Measurements from ENCODE around the gene THBS2.
A peak's percentile ranks its signal among the peaks of the same experiment; 100 is the strongest.

THBS2 gene

GRCh38 chr6:169211881-169212280 lies 41.8 kb downstream of the THBS2 start:
- no peaks in the 10 kb centered on the region for H3F3A ChIP-seq (ENCODE audit: insufficient read depth, low read length)
- peak overlapping the region; percentile 83 for H2AFZ ChIP-seq (ENCODE audit: low read length)
- H3K9ac ChIP-seq (ENCODE audit: low read length): no peak overlapping the region
- TF ChIP-seq EZH2 (IDR thresholded peaks at IDR 0.05; ENCODE audit: borderline replicate concordance, low read length) (no peak), CTCF (IDR thresholded peaks at IDR 0.05; ENCODE audit: low read length) (no peak)
- no peaks in the 10 kb centered on the region; the same call in 1 of the 2 replicates for H3K27me3 ChIP-seq (ENCODE audit: insufficient read depth, low read length)
- no peak overlapping the region for H3K27ac ChIP-seq (ENCODE audit: low read depth, low read length, poor library complexity, severe bottlenecking)
- H4K20me1 ChIP-seq (ENCODE audit: insufficient read depth, low read length): no peaks in the 10 kb centered on the region
- H3K9me3 ChIP-seq (ENCODE audit: low read length): peaks cover 10% of the 10 kb centered on the region
- no peaks in the 10 kb centered on the region for H3K9me2 ChIP-seq (ENCODE audit: low read depth, low read length)
- H3K4me3 ChIP-seq (ENCODE audit: low read depth, low read length, poor library complexity, severe bottlenecking): no peak overlapping the region
- H3K79me2 ChIP-seq (ENCODE audit: insufficient read depth, low read length): no peaks in the 10 kb centered on the region
- peaks cover 7% of the 10 kb centered on the region; the same call in 1 of the 2 replicates for H3K36me3 ChIP-seq (ENCODE audit: insufficient read depth, low read length)
- H3K4me2 ChIP-seq (ENCODE audit: low read length): no peak overlapping the region
- peaks cover 15% of the 10 kb centered on the region for H3K4me1 ChIP-seq (ENCODE audit: insufficient read depth, low read length, severe bottlenecking)

GRCh38 chr6:169210611-169211010 lies 43.0 kb downstream of the THBS2 start:
- Histone ChIP-seq H3K79me2 (ENCODE audit: insufficient read depth, low read length) (no peaks in the 10 kb centered on the region), H3K4me2 (ENCODE audit: low read length) (no peak overlapping the region), H3K9me3 (ENCODE audit: low read length) (peaks cover 10% of the 10 kb centered on the region), H4K20me1 (ENCODE audit: insufficient read depth, low read length) (no peaks in the 10 kb centered on the region), H3K4me1 (ENCODE audit: insufficient read depth, low read length, severe bottlenecking) (peaks cover 15% of the 10 kb centered on the region), H3K9me2 (ENCODE audit: low read depth, low read length) (no peaks in the 10 kb centered on the region), H3F3A (ENCODE audit: insufficient read depth, low read length) (no peaks in the 10 kb centered on the region), H3K9ac (ENCODE audit: low read length) (no peak overlapping the region), H2AFZ (ENCODE audit: low read length) (no peak overlapping the region), H3K36me3 (ENCODE audit: insufficient read depth, low read length) (peaks cover 2% of the 10 kb centered on the region; the same call in 1 of the 2 replicates), H3K4me3 (ENCODE audit: low read depth, low read length, poor library complexity, severe bottlenecking) (no peak overlapping the region), H3K27ac (ENCODE audit: low read depth, low read length, poor library complexity, severe bottlenecking) (no peak overlapping the region), H3K27me3 (ENCODE audit: insufficient read depth, low read length) (no peaks in the 10 kb centered on the region; the same call in 1 of the 2 replicates)
- TF ChIP-seq EZH2 (IDR thresholded peaks at IDR 0.05; ENCODE audit: borderline replicate concordance, low read length): no peak
- no peak for TF ChIP-seq CTCF (IDR thresholded peaks at IDR 0.05; ENCODE audit: low read length)

GRCh38 chr6:169208011-169208410 lies 45.6 kb downstream of the THBS2 start:
- Histone ChIP-seq H3K27ac (ENCODE audit: low read depth, low read length, poor library complexity, severe bottlenecking) (no peak overlapping the region), H3K9me3 (ENCODE audit: low read length) (peaks cover 10% of the 10 kb centered on the region), H3K4me1 (ENCODE audit: insufficient read depth, low read length, severe bottlenecking) (peaks cover 6% of the 10 kb centered on the region), H3K4me2 (ENCODE audit: low read length) (no peak overlapping the region), H4K20me1 (ENCODE audit: insufficient read depth, low read length) (no peaks in the 10 kb centered on the region), H3K9ac (ENCODE audit: low read length) (no peak overlapping the region), H3K4me3 (ENCODE audit: low read depth, low read length, poor library complexity, severe bottlenecking) (no peak overlapping the region), H3K79me2 (ENCODE audit: insufficient read depth, low read length) (no peaks in the 10 kb centered on the region), H3K9me2 (ENCODE audit: low read depth, low read length) (no peaks in the 10 kb centered on the region), H2AFZ (ENCODE audit: low read length) (no peak overlapping the region), H3K27me3 (ENCODE audit: insufficient read depth, low read length) (no peaks in the 10 kb centered on the region; the same call in 1 of the 2 replicates), H3F3A (ENCODE audit: insufficient read depth, low read length) (no peaks in the 10 kb centered on the region), H3K36me3 (ENCODE audit: insufficient read depth, low read length) (no peaks in the 10 kb centered on the region; the same call in 1 of the 2 replicates)
- TF ChIP-seq CTCF (IDR thresholded peaks at IDR 0.05; ENCODE audit: low read length) (no peak), EZH2 (IDR thresholded peaks at IDR 0.05; ENCODE audit: borderline replicate concordance, low read length) (no peak)

Data from OCI-LY1 (cell line).